Sigmoid colon (tissue), 7 donors: ENCODE measurements around the gene OR2F1. TPM values are rescaled to one million over a fixed set of nuclear protein-coding genes. Genes with fewer than 3 reads are reported as not detected.
"Not testable (repeated sequence)": the region's sequence is repeated elsewhere in the genome, so short reads cannot be mapped to it uniquely, and the experiment has no call there.

Experiments
- DNase-seq: peaks from one replicate; pipeline ENCODE4 v3.0.0-alpha.2; 2019
- H3K27ac ChIP-seq, 4 donors: fragments of 200-600 bp; sonication (generic); one replicate each; pipeline ENCODE4 v1.5.1; 2016 to 2019; ENCODE audit warnings: mild to moderate bottlenecking in 1 of 4
- H3K27me3 ChIP-seq, 3 donors: fragments of 200-600 bp; sonication (generic); one replicate each; pipeline ENCODE4 v1.5.1; 2019; ENCODE audit warnings: mild to moderate bottlenecking in 1 of 3
- H3K36me3 ChIP-seq, 4 donors: fragments of 200-600 bp; sonication (generic); one replicate each; pipeline ENCODE4 v1.5.1; 2016 to 2019
- H3K4me1 ChIP-seq, 4 donors: fragments of 200-600 bp; sonication (generic); one replicate each; pipeline ENCODE4 v1.5.1; 2017 to 2019
- H3K4me3 ChIP-seq, 4 donors: fragments of 200-600 bp; sonication (generic); one replicate each; pipeline ENCODE4 v1.5.1; 2017 to 2019; ENCODE audit warnings: mild to moderate bottlenecking in 2 of 4, moderate library complexity in 1 of 4
- H3K9me3 ChIP-seq, 4 donors: fragments of 200-600 bp in 3 of 4; sonication (generic) in 3 of 4; one replicate each; pipeline versions ENCODE4 v1.5.1 to v1.6.1; 2013 to 2019
- CTCF ChIP-seq, 4 experiments: fragments of 450-650 bp in 3 of 4; fragments of 200-600 bp in 1 of 4; IDR thresholded peaks; one replicate each; pipeline ENCODE4 v1.5.1; 2016 to 2019; ENCODE audit warnings: antibody characterized with exemption in 4 of 4, mild to moderate bottlenecking in 3 of 4, moderate library complexity in 2 of 4
- EP300 ChIP-seq, 4 donors: sonication (generic); formaldehyde crosslinking; IDR thresholded peaks; one replicate each; pipeline ENCODE4 v1.6.1; 2017; ENCODE audit warnings: antibody characterized with exemption in 4 of 4
- POLR2A ChIP-seq, 2 donors: fragments of 450-650 bp; IDR thresholded peaks; one replicate each; pipeline ENCODE4 v1.6.1; 2016; ENCODE audit warnings: antibody characterized with exemption in 2 of 2, mild to moderate bottlenecking in 2 of 2, moderate library complexity in 2 of 2
- POLR2AphosphoS5 ChIP-seq, 4 donors: sonication (generic); formaldehyde crosslinking; IDR thresholded peaks; one replicate each; pipeline ENCODE4 v1.6.1; 2017; ENCODE audit warnings: antibody characterized with exemption in 4 of 4
- WGBS, 2 donors: extraction: QIAGEN DNeasy Blood & Tissue Kit; methylation state at CpG; one replicate each; pipeline ENCODE4 v1.1.7; 2013; 5-methylcytosine and 5-hydroxymethylcytosine counted together
- intact Hi-C: fragments of 100-400 bp; cut with DNase I; formaldehyde crosslinking; loops from one replicate; pipeline ENCODE4 v1.15.1; 2023
- polyA plus RNA-seq, 3 donors: library from polyadenylated mRNA; stranded (reverse); fragments of 200-250 nt; gene quantifications; one replicate each; pipeline ENCODE4 v1.2.3, GENCODE V29; 2013
- total RNA-seq, 4 donors: library from RNA; depleted of rRNA; stranded (reverse); fragments of >200 nt; gene quantifications; one replicate each; pipeline ENCODE4 v1.1.0, GENCODE V29; 2016
- donor health status: healthy with polysubstance abuse.
- donor health status: Bipolar disorder and iron deficiency.
- donor health status: healthy.

OR2F1 gene
- total and polyA plus RNA-seq, 7 donors, result not detected

GRCh38 chr7:144006029-144006691, 51.5 kb downstream of the OR2F1 start:
- H3K36me3 ChIP-seq, result no peaks in the 10 kb centered on the region
- TF ChIP-seq POLR2A (IDR thresholded peaks at IDR 0.05) (no peak), CTCF (IDR thresholded peaks at IDR 0.05) (no peak), POLR2AphosphoS5 (IDR thresholded peaks at IDR 0.05) (no peak), EP300 (IDR thresholded peaks at IDR 0.05) (no peak)
- no peak for DNase-seq
- no peak overlapping the region for H3K4me3 ChIP-seq
- whole genome bisulfite sequencing, 2 donors, result 6 to 40% methylated on average over 1 of the region's 1 CpG
- no peaks in the 10 kb centered on the region for H3K27me3 ChIP-seq
- intact Hi-C loops, result no loop called here
- H3K9me3 ChIP-seq, result peaks cover 0 to 13% (median 0%) of the 10 kb centered on the region in 4 donors
- H3K27ac ChIP-seq, result no peak overlapping the region
- H3K4me1 ChIP-seq, result no peaks in the 10 kb centered on the region

- no peaks in the 10 kb centered on the region for H3K36me3 ChIP-seq
- DNase-seq, result no peak
- no peaks in the 10 kb centered on the region for H3K27me3 ChIP-seq
- no peak overlapping the region for H3K4me3 ChIP-seq
- no peak overlapping the region for H3K27ac ChIP-seq
- peaks cover 0 to 13% (median 0%) of the 10 kb centered on the region in 4 donors for H3K9me3 ChIP-seq
- no peaks in the 10 kb centered on the region for H3K4me1 ChIP-seq
- no peak for TF ChIP-seq POLR2AphosphoS5 (IDR thresholded peaks at IDR 0.05)
- no peak for TF ChIP-seq CTCF (IDR thresholded peaks at IDR 0.05)
- no peak for TF ChIP-seq EP300 (IDR thresholded peaks at IDR 0.05)
- 97 to 98% methylated on average over 1 of the region's 1 CpG for WGBS, 2 donors
- intact Hi-C loops, result no loop called here
These were observed 52.0 kb downstream of the OR2F1 start for GRCh38 chr7:144006692-144007042.

- H3K4me1 ChIP-seq, result no peaks in the 10 kb centered on the region
- no peak for TF ChIP-seq POLR2A (IDR thresholded peaks at IDR 0.05)
- TF ChIP-seq CTCF (IDR thresholded peaks at IDR 0.05), result no peak
- TF ChIP-seq POLR2AphosphoS5 (IDR thresholded peaks at IDR 0.05), result no peak
- TF ChIP-seq EP300 (IDR thresholded peaks at IDR 0.05), result no peak
- 78 to 80% methylated on average over 2 of the region's 2 CpGs for WGBS, 2 donors
- peaks cover 0 to 13% (median 0%) of the 10 kb centered on the region in 4 donors for H3K9me3 ChIP-seq
- DNase-seq, result no peak
- intact Hi-C loops, result no loop called here
- no peaks in the 10 kb centered on the region for H3K27me3 ChIP-seq
- H3K36me3 ChIP-seq, result no peaks in the 10 kb centered on the region
- no peak overlapping the region for H3K27ac ChIP-seq
- no peak overlapping the region for H3K4me3 ChIP-seq
These were observed 54.7 kb downstream of the OR2F1 start for GRCh38 chr7:144009361-144009760.

GRCh38 chr7:144010061-144010460, 55.4 kb downstream of the OR2F1 start:
- H3K4me1 ChIP-seq, H3K27me3 ChIP-seq, H3K27ac ChIP-seq, DNase-seq, H3K4me3 ChIP-seq, H3K36me3 ChIP-seq, intact Hi-C loops: not testable (repeated sequence)
- peaks cover 0 to 13% (median 0%) of the 10 kb centered on the region in 4 donors for H3K9me3 ChIP-seq

- H3K4me1 ChIP-seq, H3K27me3 ChIP-seq, intact Hi-C loops, H3K4me3 ChIP-seq, H3K27ac ChIP-seq, H3K36me3 ChIP-seq, DNase-seq: not testable (repeated sequence)
- 80 to 85% methylated on average over 1 of the region's 1 CpG for WGBS, 2 donors
- peaks cover 0 to 13% (median 0%) of the 10 kb centered on the region in 4 donors for H3K9me3 ChIP-seq
These were observed 56.2 kb downstream of the OR2F1 start for GRCh38 chr7:144010821-144011220.
